ENCODE results near the gene CDC73. TPM values are rescaled to one million over a fixed set of nuclear protein-coding genes. Genes with fewer than 3 reads are reported as not detected.

CDC73 gene
- total and polyA plus RNA-seq, 9 of the 15 experiments (the other 6 are each of a cell fraction or from before 2014, with no cell fraction given) = 19.0 to 61.7 (median 30.1) TPM

DNA sequence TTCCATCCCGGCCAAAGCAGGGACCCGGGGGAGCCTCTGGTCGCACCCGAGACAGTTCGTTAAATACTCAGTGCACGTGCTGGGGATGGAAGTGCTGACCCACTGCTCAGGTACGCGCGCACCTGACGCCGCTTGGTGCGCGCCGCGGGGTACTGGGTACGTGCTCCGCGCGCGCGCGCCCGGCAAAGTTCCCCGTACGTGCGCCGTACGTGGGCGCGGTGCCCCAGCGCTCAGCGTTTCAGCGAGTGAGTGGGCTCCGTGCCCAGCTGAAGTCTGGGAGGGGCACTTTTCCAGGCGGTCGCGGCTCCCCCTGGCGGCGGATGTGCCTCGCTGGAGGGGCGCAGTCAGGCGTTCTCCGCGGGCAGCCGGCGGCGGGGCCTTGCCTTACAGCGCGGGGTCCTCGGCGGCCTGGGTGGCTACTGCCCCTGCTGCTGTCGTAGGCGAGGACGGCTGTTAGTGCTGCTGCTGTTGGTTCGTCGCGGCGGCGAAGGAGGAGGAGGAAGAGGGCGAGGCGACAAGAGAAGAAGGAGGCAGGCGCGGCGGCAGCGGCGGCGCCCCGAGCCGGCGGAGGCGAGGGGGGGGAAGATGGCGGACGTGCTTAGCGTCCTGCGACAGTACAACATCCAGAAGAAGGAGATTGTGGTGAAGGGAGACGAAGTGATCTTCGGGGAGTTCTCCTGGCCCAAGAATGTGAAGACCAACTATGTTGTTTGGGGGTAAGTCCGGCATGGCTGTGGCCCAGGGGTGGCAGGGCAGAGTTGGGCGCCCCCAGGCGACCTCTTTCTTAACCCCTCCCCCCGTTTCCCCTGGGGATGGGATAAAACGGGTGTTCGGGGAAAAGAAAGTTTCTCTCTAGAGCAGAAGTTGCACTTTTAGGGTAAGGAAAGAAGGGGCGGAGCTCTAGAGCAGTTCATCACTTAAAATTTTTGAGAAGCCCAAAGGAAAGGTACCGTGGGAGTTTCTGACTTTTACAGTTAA, at the start of gene CDC73 (continued):
- TF ChIP-seq ZNF431 (CRISPR knock-in tag; IDR thresholded peaks at IDR 0.05) = peak; percentile 81
- TF ChIP-seq, protein P1, sequence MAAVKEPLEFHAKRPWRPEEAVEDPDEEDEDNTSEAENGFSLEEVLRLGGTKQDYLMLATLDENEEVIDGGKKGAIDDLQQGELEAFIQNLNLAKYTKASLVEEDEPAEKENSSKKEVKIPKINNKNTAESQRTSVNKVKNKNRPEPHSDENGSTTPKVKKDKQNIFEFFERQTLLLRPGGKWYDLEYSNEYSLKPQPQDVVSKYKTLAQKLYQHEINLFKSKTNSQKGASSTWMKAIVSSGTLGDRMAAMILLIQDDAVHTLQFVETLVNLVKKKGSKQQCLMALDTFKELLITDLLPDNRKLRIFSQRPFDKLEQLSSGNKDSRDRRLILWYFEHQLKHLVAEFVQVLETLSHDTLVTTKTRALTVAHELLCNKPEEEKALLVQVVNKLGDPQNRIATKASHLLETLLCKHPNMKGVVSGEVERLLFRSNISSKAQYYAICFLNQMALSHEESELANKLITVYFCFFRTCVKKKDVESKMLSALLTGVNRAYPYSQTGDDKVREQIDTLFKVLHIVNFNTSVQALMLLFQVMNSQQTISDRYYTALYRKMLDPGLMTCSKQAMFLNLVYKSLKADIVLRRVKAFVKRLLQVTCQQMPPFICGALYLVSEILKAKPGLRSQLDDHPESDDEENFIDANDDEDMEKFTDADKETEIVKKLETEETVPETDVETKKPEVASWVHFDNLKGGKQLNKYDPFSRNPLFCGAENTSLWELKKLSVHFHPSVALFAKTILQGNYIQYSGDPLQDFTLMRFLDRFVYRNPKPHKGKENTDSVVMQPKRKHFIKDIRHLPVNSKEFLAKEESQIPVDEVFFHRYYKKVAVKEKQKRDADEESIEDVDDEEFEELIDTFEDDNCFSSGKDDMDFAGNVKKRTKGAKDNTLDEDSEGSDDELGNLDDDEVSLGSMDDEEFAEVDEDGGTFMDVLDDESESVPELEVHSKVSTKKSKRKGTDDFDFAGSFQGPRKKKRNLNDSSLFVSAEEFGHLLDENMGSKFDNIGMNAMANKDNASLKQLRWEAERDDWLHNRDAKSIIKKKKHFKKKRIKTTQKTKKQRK (IDR thresholded peaks at IDR 0.05; ENCODE audit: borderline replicate concordance, low read depth, low read length) = no peak
- TF ChIP-seq SMARCE1 (IDR thresholded peaks at IDR 0.05) = peak; percentile 35; the same call in 1 of the 2 replicates
- TF ChIP-seq ZNF561 (CRISPR knock-in tag; conservative IDR thresholded peaks at IDR 0.05) = no peak
- TF ChIP-seq SMARCC2 (IDR thresholded peaks at IDR 0.05; ENCODE audit: low read depth) = peak; percentile 25; the same call in 1 of the 2 replicates
- TF ChIP-seq, protein P2, sequence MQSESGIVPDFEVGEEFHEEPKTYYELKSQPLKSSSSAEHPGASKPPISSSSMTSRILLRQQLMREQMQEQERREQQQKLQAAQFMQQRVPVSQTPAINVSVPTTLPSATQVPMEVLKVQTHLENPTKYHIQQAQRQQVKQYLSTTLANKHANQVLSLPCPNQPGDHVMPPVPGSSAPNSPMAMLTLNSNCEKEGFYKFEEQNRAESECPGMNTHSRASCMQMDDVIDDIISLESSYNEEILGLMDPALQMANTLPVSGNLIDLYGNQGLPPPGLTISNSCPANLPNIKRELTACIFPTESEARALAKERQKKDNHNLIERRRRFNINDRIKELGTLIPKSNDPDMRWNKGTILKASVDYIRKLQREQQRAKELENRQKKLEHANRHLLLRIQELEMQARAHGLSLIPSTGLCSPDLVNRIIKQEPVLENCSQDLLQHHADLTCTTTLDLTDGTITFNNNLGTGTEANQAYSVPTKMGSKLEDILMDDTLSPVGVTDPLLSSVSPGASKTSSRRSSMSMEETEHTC (IDR thresholded peaks at IDR 0.05) = peak; percentile 22; the same call in 1 of the 2 replicates
- TF ChIP-seq MAZ (CRISPR knock-in tag; conservative IDR thresholded peaks at IDR 0.05 in 1 of 2, IDR thresholded peaks at IDR 0.05 in 1 of 2) = peak; percentile 97 to 98
- TF ChIP-seq SMAD4 (CRISPR knock-in tag; conservative IDR thresholded peaks at IDR 0.05) = peak; percentile 85
- TF ChIP-seq CCNT2 (IDR thresholded peaks at IDR 0.05; ENCODE audit: borderline replicate concordance, extremely low read depth, insufficient read length, low read depth, low read length) = peak; percentile 94
- no peak for TF ChIP-seq PYGO2 (tag; IDR thresholded peaks at IDR 0.05)
- peak; percentile 66 for TF ChIP-seq PRPF4 (IDR thresholded peaks at IDR 0.05; ENCODE audit: insufficient read depth, low read depth, low read length, poor library complexity, severe bottlenecking)
- no peak for TF ChIP-seq POLR3A (IDR thresholded peaks at IDR 0.05; ENCODE audit: borderline replicate concordance, extremely low read depth, insufficient read depth, insufficient read length)
- TF ChIP-seq MLX (CRISPR knock-in tag; conservative IDR thresholded peaks at IDR 0.05) = no peak
- peak; percentile 32 for TF ChIP-seq NCOR1 (IDR thresholded peaks at IDR 0.05)
- peak; percentile 69; the same call in 1 of the 2 replicates for TF ChIP-seq NCOA6 (IDR thresholded peaks at IDR 0.05)
- no peak for TF ChIP-seq DIDO1 (tag; IDR thresholded peaks at IDR 0.05; ENCODE audit: low read depth)
- no peak for TF ChIP-seq CBX2 (IDR thresholded peaks at IDR 0.05; ENCODE audit: insufficient read depth, low read length, poor library complexity, severe bottlenecking)
- 0 out of 2 replicates have a peak, but pooled peaks have one; percentile 71 for TF ChIP-seq TARDBP (IDR thresholded peaks at IDR 0.05)
- TF ChIP-seq KLF10 (CRISPR knock-in tag; IDR thresholded peaks at IDR 0.05) = no peak
- TF ChIP-seq RBM39 (optimal IDR thresholded peaks at IDR 0.05; ENCODE audit: low read depth, low read length) = no peak
